CD1c-positive myeloid dendritic cell (primary cell): ENCODE data around the gene IRAK2.

Experiments used
- DNase-seq: peaks from one replicate; pipeline ENCODE4 v3.0.0-alpha.2; 2016; ENCODE audit errors: extremely low spot score

Gene IRAK2

DNA sequence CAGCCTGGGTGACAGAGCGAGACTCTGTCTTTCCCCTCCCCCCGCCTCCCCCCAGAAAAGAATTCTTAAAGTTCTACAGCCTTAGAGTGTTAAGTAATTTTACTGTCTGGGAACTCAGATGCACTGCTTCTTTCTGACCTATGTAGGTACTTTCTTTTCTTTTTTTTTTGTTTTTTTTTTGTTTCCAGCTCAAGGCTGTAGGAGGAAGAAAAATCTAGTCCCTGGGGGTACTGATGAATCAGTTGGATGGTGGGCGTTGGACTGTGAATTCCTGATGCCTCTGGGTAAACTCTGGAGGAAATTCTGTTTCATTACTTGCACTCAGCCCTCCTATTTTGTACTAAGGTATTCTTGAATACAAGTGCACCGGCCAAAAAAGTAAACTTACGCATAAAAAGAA, 117.2 kb downstream of the IRAK2 start:
- no peak for DNase-seq

DNA sequence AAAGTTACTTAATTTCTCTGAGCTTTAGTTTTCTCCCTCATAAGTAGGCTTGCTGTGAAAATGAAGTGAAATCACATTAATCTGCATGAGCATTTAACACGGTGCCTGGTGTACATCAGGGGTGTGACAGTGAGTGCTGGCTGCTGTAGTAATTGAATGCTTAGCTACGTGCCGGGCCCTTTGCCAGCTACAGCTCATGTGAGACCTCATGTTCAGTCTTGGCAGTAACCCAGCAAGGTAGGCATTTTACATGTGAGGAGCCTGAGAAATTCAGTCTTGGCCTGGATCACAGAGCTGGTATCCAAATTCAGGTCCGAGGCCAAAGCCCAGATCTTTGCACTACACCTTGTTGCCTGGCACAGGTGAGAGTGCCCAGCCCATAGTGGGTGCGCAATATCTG, 118.9 kb downstream of the IRAK2 start:
- no peak for DNase-seq

DNA sequence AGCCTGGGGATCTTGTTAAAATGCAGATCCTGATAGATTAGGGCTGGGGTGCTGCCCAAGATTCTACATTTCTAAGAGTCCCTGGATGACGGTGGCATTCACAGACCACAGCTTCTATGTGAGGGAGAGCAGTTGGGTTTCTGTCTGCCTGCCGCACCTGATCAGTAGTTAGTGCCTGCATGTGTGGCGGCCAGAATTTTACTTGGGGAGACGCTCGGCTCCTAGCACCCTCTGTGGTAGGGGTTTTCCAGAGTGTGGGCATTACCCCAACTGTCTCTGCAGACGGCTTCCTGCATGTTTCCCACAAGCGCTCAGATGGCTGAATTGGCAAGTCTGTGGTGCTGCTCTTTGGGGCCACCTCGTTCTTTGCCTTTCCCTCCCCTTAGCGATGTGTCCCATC, 119.8 kb downstream of the IRAK2 start:
- no peak for DNase-seq

DNA sequence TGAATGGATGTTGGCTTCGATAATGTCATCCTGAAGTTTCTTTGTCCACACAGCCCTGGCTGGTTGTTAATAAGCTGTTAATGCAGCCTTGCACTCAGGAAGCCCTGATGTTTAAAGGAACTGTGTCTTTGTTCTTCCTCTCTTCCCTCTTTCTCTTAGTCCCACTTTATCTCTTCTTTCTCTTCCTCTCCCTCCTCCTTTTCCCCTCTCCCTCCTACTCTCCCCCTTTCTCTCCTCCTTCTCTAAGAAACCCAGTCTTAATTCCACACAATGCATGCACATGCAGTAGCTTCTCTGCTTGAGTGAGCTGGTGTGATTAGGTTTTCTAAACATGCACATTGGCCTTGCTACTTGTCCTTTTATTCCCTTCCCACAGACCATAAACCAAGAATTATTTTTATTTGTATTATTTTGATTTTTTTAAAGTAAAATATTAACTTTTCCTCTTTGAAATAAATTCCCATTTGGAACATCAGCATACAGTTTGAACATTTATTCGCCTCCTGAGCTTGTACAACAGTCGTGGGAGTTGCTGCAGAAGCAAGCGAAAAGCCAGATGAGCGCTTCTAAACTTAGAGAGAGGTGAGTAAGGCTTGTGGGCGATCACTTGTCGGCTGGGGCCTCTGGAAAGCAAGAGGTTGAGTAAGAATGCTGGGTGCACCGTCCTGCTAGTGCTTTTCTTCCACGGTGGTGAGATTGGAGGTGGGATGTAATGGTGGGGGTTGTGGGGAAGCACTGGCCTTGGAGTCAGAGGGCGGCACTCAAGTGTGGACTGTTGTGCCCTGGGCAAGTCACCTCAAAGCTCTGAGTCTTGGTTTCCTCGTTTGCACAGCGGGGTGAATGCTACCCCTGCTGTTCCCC, 120.8 kb downstream of the IRAK2 start:
- DNase-seq, result no peak

DNA sequence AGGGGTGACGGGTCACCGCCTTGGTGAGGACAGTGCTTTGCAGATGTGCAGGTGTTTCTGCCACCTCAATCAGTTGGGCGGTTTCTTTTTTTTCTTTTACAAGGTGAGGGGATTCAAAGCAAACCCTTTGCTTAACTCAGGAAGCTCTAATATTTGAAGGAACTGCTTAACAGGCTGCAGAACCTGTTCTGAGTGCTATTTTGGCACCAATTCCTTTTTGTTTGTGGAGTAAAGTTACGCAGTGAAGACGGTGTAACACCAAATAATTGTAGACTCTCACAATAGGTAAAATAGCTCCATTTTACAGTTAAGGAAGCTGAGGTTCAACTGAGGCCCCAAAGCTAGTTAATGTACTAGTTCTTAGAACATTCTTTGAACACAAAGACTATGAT, 121.4 kb downstream of the IRAK2 start:
- no peak for DNase-seq

DNA sequence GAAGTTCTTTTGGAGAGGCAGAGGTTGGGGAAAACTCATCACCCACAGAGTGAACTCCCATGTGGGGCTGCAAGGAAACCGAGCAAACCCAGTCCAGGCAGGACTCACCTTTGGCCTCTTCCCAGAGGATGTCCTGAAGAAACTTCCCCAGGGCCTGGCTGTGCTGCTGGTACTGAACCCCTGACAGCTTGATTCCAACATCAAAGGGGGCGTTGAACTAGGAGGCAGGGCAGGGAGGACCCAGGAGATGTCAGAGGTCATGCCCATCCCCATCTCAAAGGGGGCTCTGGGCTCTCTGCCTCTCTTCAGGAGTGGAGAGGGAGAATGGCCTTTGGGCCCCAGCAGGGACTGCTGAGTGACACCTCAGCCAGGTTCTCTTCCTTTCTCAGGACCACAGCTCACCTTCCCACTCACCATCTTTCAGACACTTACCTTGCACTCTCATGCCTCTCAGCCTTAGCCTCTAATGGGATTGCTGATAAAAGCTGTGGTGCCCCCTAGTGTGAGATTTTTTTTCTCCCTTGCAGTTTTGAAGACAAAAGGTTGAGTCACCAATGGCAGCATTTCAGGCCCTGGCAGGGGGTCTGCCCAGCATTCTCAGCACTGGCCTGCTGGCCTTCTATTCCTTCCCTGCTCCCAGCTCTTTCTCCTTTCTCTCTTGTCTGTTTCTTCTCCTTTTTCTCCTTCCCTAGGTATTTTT, 122.0 kb downstream of the IRAK2 start:
- peak; percentile 57 for DNase-seq

DNA sequence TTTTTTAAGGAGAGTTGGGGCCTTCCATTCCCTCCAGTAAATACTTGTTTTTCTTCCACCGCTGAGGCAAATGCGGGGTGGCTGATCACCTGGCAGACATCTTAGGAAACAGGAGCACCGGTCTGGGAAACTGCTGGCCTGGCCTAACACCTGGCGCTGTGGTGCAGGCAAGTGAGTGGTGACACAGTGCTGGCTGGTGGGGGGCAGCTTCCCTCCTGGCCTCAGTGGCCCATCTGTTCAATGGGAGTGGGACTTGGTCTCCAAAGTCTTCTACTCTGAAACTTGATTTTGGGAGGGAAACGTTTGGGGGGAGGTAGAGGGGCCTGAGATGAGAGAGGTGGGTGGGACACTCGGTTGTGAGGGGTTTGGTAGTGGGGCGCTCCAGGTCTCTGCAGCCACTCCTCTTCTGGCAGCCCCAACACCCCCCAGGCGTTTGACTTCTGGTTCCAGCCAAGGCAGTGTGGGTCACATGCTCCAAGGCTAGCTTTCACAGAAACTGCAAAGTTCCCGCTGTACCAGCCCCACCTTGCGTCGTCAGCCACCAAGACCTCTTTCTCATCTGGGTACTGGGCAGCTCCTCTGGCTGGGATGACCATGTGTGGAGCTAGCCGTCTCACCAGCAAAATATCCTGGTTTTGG, 123.3 kb downstream of the IRAK2 start:
- DNase-seq, result no peak

DNA sequence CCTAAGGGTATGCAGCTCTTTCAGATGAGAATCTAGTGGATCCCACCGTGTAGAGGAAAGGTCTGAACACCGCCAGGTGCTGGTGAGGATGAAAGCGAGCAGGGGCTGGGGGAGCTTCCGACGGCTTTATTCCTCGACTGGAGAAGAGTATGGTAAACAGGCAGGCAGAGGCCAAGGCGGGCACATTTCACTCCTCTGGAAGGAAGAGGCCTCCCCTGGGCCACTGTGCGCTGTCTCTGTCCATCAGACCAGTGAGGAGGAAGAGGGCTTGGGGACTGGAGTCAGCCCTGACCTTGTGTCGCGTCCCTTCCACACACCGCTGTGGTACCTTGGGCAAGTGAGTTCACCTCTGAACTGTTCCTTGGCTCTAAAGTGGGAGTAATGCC, 123.8 kb downstream of the IRAK2 start:
- DNase-seq, result no peak

DNA sequence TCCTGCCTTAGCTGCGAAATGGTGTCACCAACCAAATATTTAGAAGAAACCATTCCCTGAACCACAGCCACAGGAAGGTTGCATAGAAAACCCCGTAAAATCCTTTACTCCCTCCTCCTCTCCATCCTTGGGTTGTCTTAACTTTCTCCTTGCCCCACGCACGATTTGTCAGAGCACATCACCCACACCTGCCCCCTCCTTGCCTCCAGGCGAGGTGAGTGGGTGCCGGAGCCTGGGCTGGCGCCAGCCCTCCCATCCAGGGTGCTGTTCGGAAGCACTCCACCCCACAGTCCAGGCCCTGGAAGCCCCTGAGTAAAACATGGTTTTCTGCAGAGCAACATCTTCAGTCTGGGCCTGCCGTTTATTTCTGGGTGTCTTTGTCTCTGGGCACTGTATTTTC, 124.4 kb downstream of the IRAK2 start:
- no peak for DNase-seq

DNA sequence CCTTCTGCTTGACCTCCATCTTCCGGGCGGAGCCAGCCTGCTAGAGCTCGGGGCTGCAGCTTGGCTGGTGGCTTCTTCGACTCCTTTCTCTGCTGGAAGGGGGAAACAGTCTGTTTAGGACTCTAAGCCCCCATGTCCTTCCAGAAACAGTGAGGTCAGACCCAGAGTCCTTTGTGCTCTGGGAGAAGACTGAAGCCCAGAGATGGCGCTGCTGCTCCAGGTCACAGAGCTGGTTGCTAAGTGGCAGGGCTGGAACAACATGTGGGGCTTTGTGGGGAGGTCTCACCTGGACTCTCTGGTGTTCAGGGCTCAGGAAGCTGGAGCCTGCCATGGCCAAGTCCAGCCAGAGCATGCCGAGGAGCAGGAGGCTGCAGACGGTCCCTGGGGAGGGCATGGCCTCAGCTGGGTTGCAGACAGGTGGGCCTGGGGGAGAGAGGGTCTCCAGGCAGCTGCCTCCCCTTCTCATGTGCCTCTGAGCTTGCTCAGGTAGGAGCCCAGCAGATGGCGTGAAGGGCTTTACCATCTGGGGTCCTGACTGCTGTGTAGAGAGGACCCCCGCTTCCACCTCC, 125.2 kb downstream of the IRAK2 start:
- no peak for DNase-seq

DNA sequence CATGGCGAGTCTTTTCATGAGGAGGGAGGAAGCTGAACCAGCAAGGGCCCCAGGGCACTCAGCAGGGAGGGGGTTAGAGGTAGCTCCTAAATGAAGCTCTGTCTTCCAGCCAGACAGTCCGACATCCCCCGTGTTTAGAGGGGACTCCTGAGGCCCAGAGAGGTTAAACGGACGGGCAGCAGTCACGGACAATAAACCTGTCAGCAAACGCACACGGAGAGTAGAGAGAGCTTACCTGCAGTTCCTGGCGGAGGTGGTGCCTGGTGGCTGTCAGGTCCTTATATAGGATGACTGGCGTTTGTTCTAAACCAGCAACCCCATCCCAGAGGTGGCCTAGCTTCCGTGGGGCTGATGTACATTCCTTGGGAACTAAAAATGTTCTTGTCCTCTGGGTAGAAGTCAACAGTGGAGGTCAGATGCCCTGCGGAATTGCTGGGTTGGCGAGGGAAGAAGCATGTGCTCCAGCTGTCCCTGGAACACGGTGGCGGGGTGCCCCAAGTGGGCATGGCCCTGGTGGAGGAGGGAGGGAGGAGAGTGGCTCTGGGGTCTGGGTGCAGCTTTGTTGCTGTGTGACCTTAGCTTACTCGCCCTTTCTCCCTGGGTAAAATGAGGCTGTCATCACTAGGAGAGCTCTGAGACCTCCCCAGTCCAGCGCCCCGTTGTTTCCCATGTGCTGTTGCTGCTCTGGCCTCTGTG, 125.9 kb downstream of the IRAK2 start:
- DNase-seq, result no peak

DNA sequence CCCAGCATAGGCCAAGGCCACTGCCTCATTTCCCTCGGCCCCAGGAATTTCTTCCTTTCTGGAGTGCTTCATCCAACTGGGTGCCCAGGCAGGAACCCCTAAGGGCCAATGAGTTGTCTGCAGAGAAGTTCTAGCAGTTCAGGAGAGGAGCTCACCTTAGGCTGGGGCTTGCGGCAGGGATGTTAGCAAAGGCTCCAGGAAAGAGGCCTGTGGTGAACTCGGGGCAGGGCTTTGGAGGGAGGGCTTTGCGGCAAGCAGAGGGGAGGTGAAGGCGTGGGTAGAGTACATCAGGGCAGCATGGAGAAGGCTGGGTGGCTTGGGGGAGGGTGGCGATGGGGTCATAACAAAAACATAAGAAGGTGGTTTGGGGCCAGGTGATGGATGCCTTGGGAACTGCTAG, 126.9 kb downstream of the IRAK2 start:
- no peak for DNase-seq

DNA sequence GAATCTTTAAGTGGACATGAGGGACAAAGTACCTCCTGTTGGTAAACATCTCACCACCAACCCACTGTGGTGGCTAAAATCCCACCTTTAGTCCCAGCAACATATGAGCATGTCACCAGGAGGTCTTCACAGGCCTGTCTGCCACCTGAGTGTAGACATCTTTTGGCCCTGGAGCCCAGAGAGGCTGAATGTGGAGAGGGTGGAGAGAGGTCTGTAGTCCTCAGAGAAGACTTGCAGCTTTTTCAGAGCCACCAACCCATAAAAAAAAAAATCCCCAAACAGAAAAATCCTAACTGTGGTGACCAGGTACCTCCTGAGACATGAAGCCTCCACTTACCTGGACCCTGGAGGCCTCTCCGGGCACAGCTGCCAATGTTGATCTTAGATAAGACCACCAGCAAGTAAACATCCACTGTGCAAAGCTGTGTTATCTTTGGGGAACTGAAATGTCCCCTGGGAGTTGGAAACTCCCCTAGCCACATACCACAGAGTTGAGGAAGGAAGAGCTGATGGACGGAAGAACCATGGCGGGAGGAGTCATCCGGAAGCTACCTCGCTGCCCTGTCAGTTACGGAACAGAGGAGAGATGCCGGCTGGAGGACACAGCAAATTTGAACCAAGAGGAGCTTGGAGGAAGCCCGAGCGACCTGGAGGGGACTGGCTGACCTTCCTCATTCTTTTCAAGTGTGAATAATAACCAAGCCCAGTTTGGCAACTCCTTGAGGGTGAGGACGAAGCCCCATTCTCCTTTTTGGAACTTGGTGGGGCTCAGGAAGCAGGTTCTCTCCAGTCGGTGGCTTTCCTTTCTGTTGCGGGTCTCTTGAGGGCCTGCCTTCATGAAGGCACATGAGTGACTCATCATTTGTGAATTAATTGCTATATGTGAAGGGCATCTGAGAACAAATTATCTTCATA, 128.0 kb downstream of the IRAK2 start, which contains the start of gene GHRL:
Gene GHRL (minus strand): TSS at position 443 of the 915 bp plus-strand sequence. CDS start 2,767 bp downstream, outside the sequence.
- DNase-seq, result peak; percentile 77
